Tibial artery (tissue), 4 donors: ENCODE measurements around the gene C16orf46.

Experiments
- DNase-seq, 2 donors: peaks; one replicate each; pipeline ENCODE4 v3.0.0-alpha.2; 2019
- H3K27ac ChIP-seq, 2 donors: fragments of 200-600 bp; sonication (generic) in 1 of 2; 1 replicate in 1 of 2; 2 replicates in 1 of 2; pipeline ENCODE4 v1.5.1; 2018 to 2019; ENCODE audit warnings: mild to moderate bottlenecking in 1 of 2
- H3K27me3 ChIP-seq, 2 donors: fragments of 200-600 bp; sonication (generic) in 1 of 2; one replicate each; pipeline versions ENCODE4 v1.5.1 to v1.6.0; 2016 to 2019
- H3K36me3 ChIP-seq, 3 donors: fragments of 200-600 bp; sonication (generic) in 2 of 3; one replicate each; pipeline ENCODE4 v1.5.1; 2016 to 2019; ENCODE audit warnings: mild to moderate bottlenecking in 2 of 3
- H3K4me1 ChIP-seq, 4 donors: fragments of 200-600 bp; sonication (generic) in 2 of 4; 1 replicate in 3 of 4; 2 replicates in 1 of 4; pipeline ENCODE4 v1.5.1; 2016 to 2019
- H3K4me3 ChIP-seq, 2 donors: fragments of 200-600 bp; sonication (generic) in 1 of 2; 1 replicate in 1 of 2; 2 replicates in 1 of 2; pipeline ENCODE4 v1.5.1; 2018 to 2019; ENCODE audit warnings: mild to moderate bottlenecking in 2 of 2
- H3K9me3 ChIP-seq, 3 donors: fragments of 200-600 bp; sonication (generic) in 1 of 3; one replicate each; pipeline ENCODE4 v1.5.1; 2016 to 2019
- CTCF ChIP-seq, 2 experiments: fragments of 200-600 bp in 1 of 2; fragments of 450-650 bp in 1 of 2; IDR thresholded peaks; one replicate each; pipeline ENCODE4 v1.5.1; 2017 to 2019; ENCODE audit warnings: antibody characterized with exemption in 2 of 2, mild to moderate bottlenecking in 1 of 2, moderate library complexity in 1 of 2
- intact Hi-C: fragments of 100-400 bp; cut with DNase I; formaldehyde crosslinking; loops from one replicate; pipeline ENCODE4 v1.15.0; 2023; ENCODE audit warnings: low total_unique reads

Gene C16orf46

GRCh38 chr16:81035975-81036750, 40.9 kb downstream of the C16orf46 start:
- H3K36me3 ChIP-seq: peaks cover under 1 to 14% (median 2%) of the 10 kb centered on the region in 3 donors
- H3K4me1 ChIP-seq: peaks cover 0 to 34% (median 15%) of the 10 kb centered on the region in 4 donors
- H3K27ac ChIP-seq: peak overlapping the region; percentile 62 to 75
- TF ChIP-seq CTCF (IDR thresholded peaks at IDR 0.05): no peak
- intact Hi-C loops: loop anchor here (10.0 kb wide), 1 partner anchor 49 kb away; no protein-coding TSS in a partner anchor
- peak overlapping the region; percentile 70 to 84 for H3K4me3 ChIP-seq
- H3K9me3 ChIP-seq: no peaks in the 10 kb centered on the region
- DNase-seq: peak; percentile 23 to 66
- no peaks in the 10 kb centered on the region for H3K27me3 ChIP-seq

GRCh38 chr16:81035398-81035974, 41.6 kb downstream of the C16orf46 start, which contains the start of gene ATMIN:
TSS of gene ATMIN (plus strand) at chr16:81035842. CDS start at chr16:81035871, 29 bp downstream.
- intact Hi-C loops: loop anchor here (10.0 kb wide), 1 partner anchor 49 kb away; no protein-coding TSS in a partner anchor
- DNase-seq: peak; percentile 80 to 89
- peak; percentile 92 to 98 for TF ChIP-seq CTCF (IDR thresholded peaks at IDR 0.05)

GRCh38 chr16:81029930-81030604, 47.0 kb downstream of the C16orf46 start:
- H3K36me3 ChIP-seq: no peaks in the 10 kb centered on the region
- H3K9me3 ChIP-seq: no peaks in the 10 kb centered on the region
- DNase-seq: no peak
- H3K4me3 ChIP-seq: no peak overlapping the region
- H3K27ac ChIP-seq: no peak overlapping the region
- no peaks in the 10 kb centered on the region for H3K4me1 ChIP-seq
- no peaks in the 10 kb centered on the region for H3K27me3 ChIP-seq
- intact Hi-C loops: loop anchor here (10.0 kb wide), 1 partner anchor 55 kb away; no protein-coding TSS in a partner anchor
- no peak for TF ChIP-seq CTCF (IDR thresholded peaks at IDR 0.05)

More at GRCh38 chr16:81035398-81035974, 41.6 kb downstream of the C16orf46 start, which contains the start of gene ATMIN:
- no peaks in the 10 kb centered on the region for H3K9me3 ChIP-seq
- H3K27me3 ChIP-seq: no peaks in the 10 kb centered on the region
- peak within 1 kb of the TSS; percentile 62 to 75 for H3K27ac ChIP-seq
- H3K4me1 ChIP-seq: peaks cover 0 to 34% (median 15%) of the 10 kb centered on the region in 4 donors
- peak within 1 kb of the TSS; percentile 70 to 84 for H3K4me3 ChIP-seq
- H3K36me3 ChIP-seq: peaks cover 0 to 9% (median 0%) of the 10 kb centered on the region in 3 donors

GRCh38 chr16:81026429-81026828, 50.6 kb downstream of the C16orf46 start:
- Histone ChIP-seq H3K9me3 (no peaks in the 10 kb centered on the region), H3K4me1 (no peaks in the 10 kb centered on the region), H3K27ac (no peak overlapping the region), H3K36me3 (no peaks in the 10 kb centered on the region), H3K4me3 (no peak overlapping the region), H3K27me3 (no peaks in the 10 kb centered on the region)
- no peak for TF ChIP-seq CTCF (IDR thresholded peaks at IDR 0.05)
- no peak for DNase-seq
- intact Hi-C loops: no loop called here

- no peak overlapping the region for H3K4me3 ChIP-seq
- H3K36me3 ChIP-seq: peaks cover 0 to 25% (median 4%) of the 10 kb centered on the region in 3 donors
- DNase-seq: no peak
- no peaks in the 10 kb centered on the region for H3K27me3 ChIP-seq
- TF ChIP-seq CTCF (IDR thresholded peaks at IDR 0.05): no peak
- H3K4me1 ChIP-seq: no peaks in the 10 kb centered on the region
- intact Hi-C loops: no loop called here
- H3K27ac ChIP-seq: no peak overlapping the region
- H3K9me3 ChIP-seq: no peaks in the 10 kb centered on the region
Observed at GRCh38 chr16:81018496-81018895, 58.5 kb downstream of the C16orf46 start.
